Measurements from ENCODE around the gene LOC128125822.
"Not testable (repeated sequence)": the region's sequence is repeated elsewhere in the genome, so short reads cannot be mapped to it uniquely, and the experiment has no call there.

The LOC128125822 gene

DNA sequence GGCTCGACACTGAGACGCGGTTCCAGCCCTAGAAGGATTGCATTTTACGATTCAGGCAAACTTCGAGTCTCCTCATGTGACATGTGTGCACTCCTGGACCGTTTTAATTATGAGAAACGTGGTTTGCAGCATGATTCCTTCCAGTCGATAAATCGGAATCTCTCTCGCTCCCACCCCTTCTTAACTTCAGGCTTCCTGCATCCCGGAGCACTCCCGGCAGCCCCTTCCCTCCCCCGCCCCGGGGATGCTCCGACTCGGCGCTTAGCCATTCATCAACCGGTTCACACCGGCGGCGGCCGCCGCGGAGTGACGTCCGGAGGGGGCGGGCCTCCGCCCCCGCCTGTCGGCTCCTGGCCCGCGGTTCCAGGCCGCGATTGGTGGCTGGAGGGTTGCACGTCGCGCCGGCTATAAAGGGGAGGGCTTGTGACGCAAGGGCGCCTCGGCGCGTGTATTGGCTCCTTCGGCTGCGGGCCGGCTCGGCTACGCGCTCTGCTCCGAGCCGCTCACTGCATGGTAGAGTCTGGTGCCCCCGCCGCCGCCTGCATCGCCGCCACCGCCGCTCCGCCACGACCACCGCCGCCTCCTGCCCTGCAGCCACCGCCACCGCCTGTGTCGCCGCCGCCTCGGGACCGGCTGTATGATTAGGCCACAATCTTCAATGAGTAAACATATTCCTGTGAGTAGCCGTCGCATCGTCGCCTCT is at the start of gene LOC128125822, which contains the start of gene PTP4A1:
Gene LOC128125822 (plus strand): TSS at position 437 of the 703 bp plus-strand sequence.
Gene PTP4A1 (plus strand): TSS at position 437 of the 703 bp plus-strand sequence. CDS start 4,401 bp downstream, outside the sequence.
- peak; percentile 88 for DNase-seq (ENCODE audit: low read depth)
- TF ChIP-seq, protein P1, sequence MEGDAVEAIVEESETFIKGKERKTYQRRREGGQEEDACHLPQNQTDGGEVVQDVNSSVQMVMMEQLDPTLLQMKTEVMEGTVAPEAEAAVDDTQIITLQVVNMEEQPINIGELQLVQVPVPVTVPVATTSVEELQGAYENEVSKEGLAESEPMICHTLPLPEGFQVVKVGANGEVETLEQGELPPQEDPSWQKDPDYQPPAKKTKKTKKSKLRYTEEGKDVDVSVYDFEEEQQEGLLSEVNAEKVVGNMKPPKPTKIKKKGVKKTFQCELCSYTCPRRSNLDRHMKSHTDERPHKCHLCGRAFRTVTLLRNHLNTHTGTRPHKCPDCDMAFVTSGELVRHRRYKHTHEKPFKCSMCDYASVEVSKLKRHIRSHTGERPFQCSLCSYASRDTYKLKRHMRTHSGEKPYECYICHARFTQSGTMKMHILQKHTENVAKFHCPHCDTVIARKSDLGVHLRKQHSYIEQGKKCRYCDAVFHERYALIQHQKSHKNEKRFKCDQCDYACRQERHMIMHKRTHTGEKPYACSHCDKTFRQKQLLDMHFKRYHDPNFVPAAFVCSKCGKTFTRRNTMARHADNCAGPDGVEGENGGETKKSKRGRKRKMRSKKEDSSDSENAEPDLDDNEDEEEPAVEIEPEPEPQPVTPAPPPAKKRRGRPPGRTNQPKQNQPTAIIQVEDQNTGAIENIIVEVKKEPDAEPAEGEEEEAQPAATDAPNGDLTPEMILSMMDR (IDR thresholded peaks at IDR 0.05; ENCODE audit: control insufficient read depth, extremely low read depth, insufficient read depth): no peak
- H3K4me3 ChIP-seq (ENCODE audit: low read depth, low read length): peak within 1 kb of the TSS; percentile 62

DNA sequence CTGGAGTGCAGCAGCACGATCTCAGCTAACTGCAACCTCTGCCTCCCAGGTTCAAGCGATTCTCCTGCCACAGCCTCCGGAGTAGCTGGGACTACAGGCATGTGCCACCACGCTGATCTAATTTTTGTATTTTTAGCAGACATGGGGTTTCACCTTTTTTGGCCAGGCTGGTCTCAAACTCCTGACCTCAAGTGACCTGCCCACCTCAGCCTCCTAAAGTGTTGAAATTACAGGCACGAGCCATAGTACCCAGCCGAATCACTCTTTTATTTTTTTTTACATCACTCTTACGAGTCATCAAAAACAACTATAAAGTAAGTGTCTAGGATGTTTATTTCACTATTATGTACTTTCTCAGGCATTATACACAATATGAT is 49.4 kb upstream of the LOC128125822 start:
- DNase-seq (ENCODE audit: low read depth); H3K4me3 ChIP-seq (ENCODE audit: low read depth, low read length): not testable (repeated sequence)

DNA sequence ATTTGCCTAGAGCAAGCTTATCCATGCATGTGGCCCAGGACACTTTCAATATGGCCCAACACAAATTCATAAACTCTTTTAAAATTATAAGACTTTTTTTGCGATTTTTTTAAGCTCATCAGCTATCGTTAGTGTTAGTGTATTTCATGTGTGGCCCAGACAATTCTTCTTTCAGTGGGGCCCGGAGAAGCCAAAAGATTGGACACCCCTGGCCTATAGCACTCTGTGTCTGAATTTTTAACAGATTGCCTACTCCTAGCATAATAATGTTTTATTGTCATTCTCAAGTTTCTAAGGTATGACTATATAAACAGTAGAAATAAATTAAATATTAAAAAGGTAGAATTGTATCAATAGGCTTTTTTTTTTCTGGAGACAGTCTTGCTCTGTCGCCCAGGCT is 48.6 kb upstream of the LOC128125822 start:
- TF ChIP-seq, protein P1 (IDR thresholded peaks at IDR 0.05; ENCODE audit: control insufficient read depth, extremely low read depth, insufficient read depth): no peak
- DNase-seq (ENCODE audit: low read depth): no peak
- H3K4me3 ChIP-seq (ENCODE audit: low read depth, low read length): no peak overlapping the region

DNA sequence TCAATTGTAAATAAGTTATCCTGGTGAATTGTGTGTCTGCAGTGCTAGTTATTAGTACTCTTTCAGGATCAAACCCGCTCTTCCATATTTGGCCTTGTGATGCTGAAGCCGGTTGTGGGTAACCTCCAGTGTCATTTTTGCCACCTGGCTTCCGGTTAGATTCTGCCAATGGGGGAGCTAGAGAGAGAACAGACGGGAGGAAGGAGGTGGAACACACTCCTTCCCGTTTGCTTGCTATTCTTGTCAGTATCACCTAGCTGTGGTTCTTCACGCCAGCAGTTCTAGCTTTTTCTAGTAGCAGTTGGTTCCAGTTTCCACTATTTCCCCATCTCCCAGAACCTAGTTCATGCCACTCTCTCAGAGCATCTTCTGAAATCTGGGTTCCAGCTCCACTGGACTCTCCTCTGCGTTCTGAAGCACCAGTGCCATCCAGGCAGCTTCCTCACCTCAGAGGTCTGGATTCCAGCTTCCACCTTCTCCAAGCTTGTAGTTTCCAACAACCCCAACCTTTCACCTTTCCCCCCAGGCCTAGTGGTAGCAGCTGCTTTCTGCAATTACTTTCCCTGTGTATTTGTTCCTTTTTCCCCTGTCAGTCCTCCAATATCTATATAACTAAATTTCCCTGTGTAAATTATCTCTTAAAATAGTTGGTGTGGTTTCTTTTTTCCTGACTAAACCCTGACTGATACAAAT is 46.9 kb upstream of the LOC128125822 start:
- DNase-seq (ENCODE audit: low read depth): no peak
- no peak overlapping the region for H3K4me3 ChIP-seq (ENCODE audit: low read depth, low read length)
- TF ChIP-seq, protein P1 (IDR thresholded peaks at IDR 0.05; ENCODE audit: control insufficient read depth, extremely low read depth, insufficient read depth): no peak

DNA sequence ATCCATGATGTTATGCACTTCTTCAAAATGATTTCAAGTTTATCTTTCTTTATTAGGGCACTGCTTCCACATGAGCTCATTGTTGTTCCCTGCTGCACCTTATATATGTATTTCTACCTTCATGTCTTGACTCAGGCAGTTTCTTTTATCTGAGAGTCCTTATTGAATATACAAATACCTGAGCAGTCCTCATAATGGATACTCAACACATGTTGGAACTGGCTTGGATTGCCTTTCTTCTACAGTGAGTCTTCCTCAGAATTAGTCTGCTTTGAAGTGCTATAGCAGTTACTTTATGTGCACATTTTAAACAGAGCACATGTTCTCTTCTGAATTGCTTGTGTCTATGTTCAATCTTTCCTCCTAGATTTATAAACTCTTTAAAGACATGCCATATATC is 45.3 kb upstream of the LOC128125822 start:
- no peak for DNase-seq (ENCODE audit: low read depth)
- H3K4me3 ChIP-seq (ENCODE audit: low read depth, low read length): no peak overlapping the region
- TF ChIP-seq, protein P1 (IDR thresholded peaks at IDR 0.05; ENCODE audit: control insufficient read depth, extremely low read depth, insufficient read depth): no peak

DNA sequence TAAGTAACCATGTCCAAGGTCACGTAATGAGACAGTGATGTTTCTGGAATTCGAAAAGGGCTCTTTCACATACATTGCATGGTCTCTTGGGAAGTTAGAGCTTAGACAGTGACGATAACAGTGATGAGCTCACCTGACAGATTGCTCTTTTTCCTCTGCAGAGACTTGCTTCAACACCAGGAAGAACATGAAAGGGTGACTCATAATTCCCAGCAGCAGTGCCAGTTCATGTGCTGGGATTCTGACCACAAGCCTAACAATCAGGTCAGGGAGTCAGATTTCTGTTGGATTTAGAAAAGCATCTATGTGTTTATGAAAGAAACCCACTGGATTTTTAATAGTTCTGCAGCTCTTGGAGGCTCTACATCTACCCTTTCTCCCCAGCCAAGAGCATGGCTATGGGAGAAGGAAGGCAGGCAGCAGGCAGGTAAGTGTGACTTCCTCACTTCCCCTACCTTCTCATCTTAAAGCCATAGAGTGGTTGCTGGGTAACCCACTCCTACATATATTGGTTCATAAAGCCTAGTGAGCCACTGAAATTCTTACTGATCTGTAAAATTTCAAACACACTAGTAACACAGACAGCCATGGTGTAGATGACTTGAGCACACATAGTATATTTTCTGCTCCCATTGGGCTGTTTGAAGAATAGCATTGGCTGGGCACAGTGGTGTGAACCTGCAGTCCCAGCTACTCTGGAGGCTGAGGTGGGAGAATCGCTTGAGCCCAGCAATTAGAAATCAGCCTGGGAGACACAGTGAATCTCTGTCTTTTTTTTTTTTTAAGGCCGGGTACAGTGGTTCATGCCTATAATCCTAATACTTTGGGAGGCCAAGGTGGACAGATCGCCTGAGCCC is 44.4 kb upstream of the LOC128125822 start:
- H3K4me3 ChIP-seq (ENCODE audit: low read depth, low read length): no peak overlapping the region
- peak; percentile 38 for DNase-seq (ENCODE audit: low read depth)
- TF ChIP-seq, protein P1 (IDR thresholded peaks at IDR 0.05; ENCODE audit: control insufficient read depth, extremely low read depth, insufficient read depth): no peak

DNA sequence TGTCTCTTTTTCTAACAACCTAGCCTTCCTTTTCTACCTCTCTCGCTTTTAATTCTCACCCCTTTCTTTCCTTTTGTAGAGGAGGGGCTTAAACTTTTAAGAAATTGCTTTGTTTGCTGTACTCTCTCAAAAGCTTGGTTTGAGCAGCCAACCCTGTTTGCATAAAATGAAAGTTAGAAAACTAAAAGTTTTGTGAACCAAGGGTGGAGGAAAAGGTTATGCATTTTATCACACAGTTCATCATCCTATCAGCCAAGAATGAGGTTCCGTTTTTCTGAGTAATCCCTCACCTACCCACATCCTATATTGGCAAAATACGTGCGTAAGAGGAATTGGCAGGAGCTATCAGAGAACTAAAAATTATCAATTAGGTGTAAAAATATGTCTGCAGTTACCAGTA is 42.8 kb upstream of the LOC128125822 start:
- TF ChIP-seq, protein P1 (IDR thresholded peaks at IDR 0.05; ENCODE audit: control insufficient read depth, extremely low read depth, insufficient read depth): no peak
- H3K4me3 ChIP-seq (ENCODE audit: low read depth, low read length): no peak overlapping the region

More for the DNA sequence above, 42.8 kb upstream of the LOC128125822 start:
- no peak for DNase-seq (ENCODE audit: low read depth)

All from LNCaP clone FGC (cell line).